GM23248 (cell line): ENCODE results near the gene SPIB.

Experiments used
- EZH2 ChIP-seq: fragments of 200-600 bp; sonication (generic); IDR thresholded peaks from 2 replicates; pipeline ENCODE4 v1.6.1; 2018; ENCODE audit warnings: antibody characterized with exemption, mild to moderate bottlenecking; ENCODE audit not compliant: insufficient read depth, poor library complexity, severe bottlenecking
- EZH2phosphoT487 ChIP-seq: fragments of 200-600 bp; sonication (generic); IDR thresholded peaks from 2 replicates; pipeline ENCODE4 v1.6.1; 2018; ENCODE audit warnings: antibody characterized with exemption, moderate library complexity, mild to moderate bottlenecking, low read depth; ENCODE audit not compliant: insufficient read depth

- TF ChIP-seq EZH2 (no peak), EZH2phosphoT487 (no peak)
Observed at GRCh38 chr19:50392759-50393158, 26.0 kb upstream of the SPIB start.
